Neuronal stem cell (in vitro differentiated cells): ENCODE data around the gene LPP.
A peak's percentile ranks its signal among the peaks of the same experiment; 100 is the strongest.

Experiments
- DNase-seq: peaks from one replicate; pipeline ENCODE4 v3.0.0-alpha.2; 2013; ENCODE audit warnings: low spot score
- H2AFZ ChIP-seq: one replicate; pipeline ENCODE4 v1.6.1; 2013; ENCODE audit warnings: mild to moderate bottlenecking, low read length, inconsistent platforms
- H2AK5ac ChIP-seq: 2 replicates; pipeline ENCODE4 v1.6.1; 2013; ENCODE audit warnings: low read depth, mild to moderate bottlenecking, inconsistent platforms, low read length, moderate library complexity, mixed read lengths
- H2BK120ac ChIP-seq: 2 replicates; pipeline ENCODE4 v1.6.1; 2013; ENCODE audit warnings: low read depth, mild to moderate bottlenecking, inconsistent platforms, low read length, moderate library complexity, mixed read lengths
- H2BK12ac ChIP-seq: one replicate; pipeline ENCODE4 v1.6.1; 2013; ENCODE audit warnings: low read length, inconsistent platforms
- H2BK15ac ChIP-seq: 2 replicates; pipeline ENCODE4 v1.6.1; 2013; ENCODE audit warnings: mild to moderate bottlenecking, low read length, inconsistent platforms, mixed read lengths
- H2BK5ac ChIP-seq: one replicate; pipeline ENCODE4 v1.6.1; 2013; ENCODE audit warnings: inconsistent platforms, mild to moderate bottlenecking, low read length, moderate library complexity
- H3K14ac ChIP-seq: one replicate; pipeline ENCODE4 v1.6.1; 2013; ENCODE audit warnings: low read length, inconsistent platforms
- H3K18ac ChIP-seq: 2 replicates; pipeline ENCODE4 v1.6.1; 2013; ENCODE audit warnings: low read length, inconsistent platforms
- H3K23ac ChIP-seq: 2 replicates; pipeline ENCODE4 v1.6.1; 2013; ENCODE audit warnings: low read depth, mild to moderate bottlenecking, mixed read lengths, low read length, inconsistent platforms; ENCODE audit not compliant: poor library complexity
- H3K27ac ChIP-seq: replicated peaks from 3 replicates; pipeline ENCODE4 v1.5.1; 2013; ENCODE audit warnings: low read length, inconsistent platforms
- H3K27me3 ChIP-seq, 3 experiments: 2 replicates each; pipeline ENCODE4 v1.6.1; 2013; ENCODE audit warnings: low read length in 3 of 3, mild to moderate bottlenecking in 2 of 3, inconsistent platforms in 1 of 3, low read depth in 1 of 3, mixed read lengths in 1 of 3, moderate library complexity in 1 of 3; ENCODE audit not compliant: control insufficient read depth in 3 of 3, insufficient read depth in 3 of 3
- H3K36me3 ChIP-seq, 2 donors: replicated peaks in 1 of 2; 2 replicates each; pipeline ENCODE4 v1.6.1; 2013; ENCODE audit warnings: low read length in 2 of 2; ENCODE audit not compliant: control insufficient read depth in 2 of 2, insufficient read depth in 2 of 2
- H3K4ac ChIP-seq: 2 replicates; pipeline ENCODE4 v1.6.1; 2013; ENCODE audit warnings: inconsistent platforms, mild to moderate bottlenecking, low read length, moderate library complexity
- H3K4me1 ChIP-seq, 2 donors: 1 replicate in 1 of 2; 2 replicates in 1 of 2; pipeline ENCODE4 v1.6.1; 2013; ENCODE audit warnings: low read length in 2 of 2, low read depth in 1 of 2; ENCODE audit not compliant: control insufficient read depth in 2 of 2, insufficient read depth in 1 of 2
- H3K4me2 ChIP-seq: one replicate; pipeline ENCODE4 v1.6.1; 2013; ENCODE audit warnings: mild to moderate bottlenecking, low read length, inconsistent platforms; ENCODE audit not compliant: insufficient read depth, poor library complexity, severe bottlenecking
- H3K4me3 ChIP-seq, 2 donors: 2 replicates each; pipeline ENCODE4 v1.5.1; 2013; ENCODE audit warnings: low read length in 2 of 2, mild to moderate bottlenecking in 2 of 2, inconsistent platforms in 1 of 2, moderate library complexity in 1 of 2
- H3K79me1 ChIP-seq: one replicate; pipeline ENCODE4 v1.6.1; 2013; ENCODE audit warnings: low read depth, mild to moderate bottlenecking, inconsistent platforms, low read length, moderate library complexity
- H3K9ac ChIP-seq: one replicate; pipeline ENCODE4 v1.6.1; 2013; ENCODE audit warnings: mild to moderate bottlenecking, low read depth, low read length, inconsistent platforms; ENCODE audit not compliant: poor library complexity
- H3K9me3 ChIP-seq, 2 donors: replicated peaks in 1 of 2; 2 replicates each; pipeline versions ENCODE3 to v1.6.1; 2013; ENCODE audit warnings: low read length in 2 of 2, mild to moderate bottlenecking in 2 of 2, inconsistent platforms in 1 of 2, low read depth in 1 of 2, mixed read lengths in 1 of 2, moderate library complexity in 1 of 2; ENCODE audit not compliant: control insufficient read depth in 2 of 2, insufficient read depth in 1 of 2
- H4K8ac ChIP-seq: one replicate; pipeline ENCODE4 v1.6.1; 2013; ENCODE audit warnings: low read depth, mild to moderate bottlenecking, inconsistent platforms, low read length, moderate library complexity
- H4K91ac ChIP-seq: one replicate; pipeline ENCODE4 v1.6.1; 2013; ENCODE audit warnings: low read length, low read depth, mild to moderate bottlenecking, inconsistent platforms; ENCODE audit not compliant: poor library complexity
- WGBS, 2 donors: extraction: QIAGEN DNeasy Blood & Tissue Kit; methylation state at CpG; one replicate each; pipeline ENCODE4 v1.1.7; 2013; ENCODE audit warnings: missing lambda C conversion rate in 2 of 2, mixed read lengths in 1 of 2; ENCODE audit not compliant: insufficient read length in 2 of 2, insufficient replicate concordance in 1 of 2; ENCODE audit errors: extremely low coverage in 2 of 2; 5-methylcytosine and 5-hydroxymethylcytosine counted together

The LPP gene

GRCh38 chr3:188331166-188331565, 177.2 kb downstream of the LPP start:
- no peaks in the 10 kb centered on the region for H3K27me3 ChIP-seq
- no peak overlapping the region for H3K23ac ChIP-seq
- no peak overlapping the region for H2BK120ac ChIP-seq
- H3K9me3 ChIP-seq, result peaks cover 2 to 3% of the 10 kb centered on the region in 2 donors
- H3K14ac ChIP-seq, result no peak overlapping the region
- no peak overlapping the region for H3K9ac ChIP-seq
- no peak overlapping the region for H2BK12ac ChIP-seq
- no peak overlapping the region for H4K91ac ChIP-seq
- no peak overlapping the region for H3K4me3 ChIP-seq
- H4K8ac ChIP-seq, result no peak overlapping the region
- peaks cover 0 to 1% of the 10 kb centered on the region in 2 donors for H3K4me1 ChIP-seq
- no CpG with 5 or more reads among the region's 1 CpG for WGBS, 2 donors
- H2AFZ ChIP-seq, result no peak overlapping the region
- H3K27ac ChIP-seq, result no peak overlapping the region
- H3K79me1 ChIP-seq, result no peaks in the 10 kb centered on the region
- no peak overlapping the region for H2AK5ac ChIP-seq
- peaks cover 0 to 6% of the 10 kb centered on the region in 2 donors for H3K36me3 ChIP-seq
- no peak for DNase-seq
- no peak overlapping the region for H3K4me2 ChIP-seq
- H3K4ac ChIP-seq, result no peak overlapping the region
- no peak overlapping the region for H2BK5ac ChIP-seq
- H3K18ac ChIP-seq, result no peak overlapping the region
- H2BK15ac ChIP-seq, result no peak overlapping the region

- Histone ChIP-seq H3K18ac (no peak overlapping the region), H2BK15ac (no peak overlapping the region), H3K9ac (no peak overlapping the region), H3K4me1 (peaks cover 0 to 2% of the 10 kb centered on the region in 2 donors), H3K4ac (no peak overlapping the region), H3K4me3 (no peak overlapping the region), H2AFZ (no peak overlapping the region), H3K79me1 (peaks cover 3% of the 10 kb centered on the region), H3K36me3 (peaks cover 0 to 3% of the 10 kb centered on the region in 2 donors), H3K9me3 (peaks cover 2 to 5% of the 10 kb centered on the region in 2 donors), H4K91ac (no peak overlapping the region), H2AK5ac (no peak overlapping the region), H2BK5ac (no peak overlapping the region), H3K14ac (no peak overlapping the region), H2BK120ac (no peak overlapping the region), H2BK12ac (no peak overlapping the region), H3K27me3 (no peaks in the 10 kb centered on the region), H3K4me2 (no peak overlapping the region), H3K23ac (no peak overlapping the region), H4K8ac (no peak overlapping the region), H3K27ac (no peak overlapping the region)
- 92 to 100% methylated on average over 1 of the region's 3 CpGs for WGBS, 2 donors
- DNase-seq, result no peak
Measured at GRCh38 chr3:188332085-188332484, 178.1 kb downstream of the LPP start.

- H3K36me3 ChIP-seq, result no peaks in the 10 kb centered on the region
- H3K4me1 ChIP-seq, result peaks cover 0 to 2% of the 10 kb centered on the region in 2 donors
- H2BK120ac ChIP-seq, result no peak overlapping the region
- peaks cover 4% of the 10 kb centered on the region for H3K79me1 ChIP-seq
- no peak overlapping the region for H3K27ac ChIP-seq
- H2BK5ac ChIP-seq, result no peak overlapping the region
- no peak overlapping the region for H3K14ac ChIP-seq
- H2AFZ ChIP-seq, result no peak overlapping the region
- H3K9ac ChIP-seq, result no peak overlapping the region
- H2BK15ac ChIP-seq, result no peak overlapping the region
- no peak for DNase-seq
- H3K4me3 ChIP-seq, result no peak overlapping the region
- H3K18ac ChIP-seq, result no peak overlapping the region
- H4K8ac ChIP-seq, result no peak overlapping the region
- H3K27me3 ChIP-seq, result no peaks in the 10 kb centered on the region
- no peak overlapping the region for H3K4ac ChIP-seq
- no peak overlapping the region for H3K4me2 ChIP-seq
- H2BK12ac ChIP-seq, result no peak overlapping the region
- WGBS, 2 donors, result no CpG with 5 or more reads among the region's 3 CpGs
- no peak overlapping the region for H2AK5ac ChIP-seq
- peaks cover 2 to 3% of the 10 kb centered on the region in 2 donors for H3K9me3 ChIP-seq
- H3K23ac ChIP-seq, result no peak overlapping the region
- H4K91ac ChIP-seq, result no peak overlapping the region
Measured at GRCh38 chr3:188335656-188336055, 181.7 kb downstream of the LPP start.

GRCh38 chr3:188336178-188336577, 182.2 kb downstream of the LPP start:
- Histone ChIP-seq H3K79me1 (peaks cover 4% of the 10 kb centered on the region), H3K27ac (no peak overlapping the region), H3K27me3 (no peaks in the 10 kb centered on the region), H3K23ac (no peak overlapping the region), H3K14ac (no peak overlapping the region), H3K4me3 (no peak overlapping the region), H3K4ac (no peak overlapping the region), H3K9ac (no peak overlapping the region), H3K4me2 (no peak overlapping the region), H2AK5ac (no peak overlapping the region), H2BK12ac (no peak overlapping the region), H4K8ac (no peak overlapping the region), H3K18ac (peak overlapping the region; percentile 24), H2BK5ac (no peak overlapping the region), H2BK15ac (no peak overlapping the region), H2BK120ac (no peak overlapping the region), H3K9me3 (peaks cover 2 to 3% of the 10 kb centered on the region in 2 donors), H3K4me1 (peaks cover 0 to 2% of the 10 kb centered on the region in 2 donors), H2AFZ (no peak overlapping the region), H4K91ac (no peak overlapping the region), H3K36me3 (no peaks in the 10 kb centered on the region)
- no peak for DNase-seq
